Measurements from ENCODE around the gene FAT1.

- no peak for TF ChIP-seq POLR2A (IDR thresholded peaks at IDR 0.05; ENCODE audit: low read depth, low read length)
- no peak for TF ChIP-seq POLR2AphosphoS5 (IDR thresholded peaks at IDR 0.05; ENCODE audit: low read depth, low read length)
- no peak for TF ChIP-seq TAF1 (IDR thresholded peaks at IDR 0.05; ENCODE audit: borderline replicate concordance, low read depth, low read length)
These were observed 30.4 kb downstream of the FAT1 start for GRCh38 chr4:186693159-186693815.
